Endothelial cell of umbilical vein (primary cell): ENCODE results near the gene URM1. TPM values are rescaled to one million over a fixed set of nuclear protein-coding genes. Genes with fewer than 3 reads are reported as not detected.

Experiments used
- BruUV-seq: library from RNA; stranded (reverse); fragments of 400-500 nt; replicated peaks from 2 replicates; lab custom pipeline; 2021; lab: Mats Ljungman, UMichigan
- CTCF ChIA-PET: fragments of 300-600, 350-600 bp; sonication (Branson Sonifier 250); formaldehyde crosslinking; loops from one replicate; lab custom pipeline; 2021; ENCODE audit warnings: antibody characterized with exemption, inconsistent platforms; lab: Charles Lee
- POLR2A ChIA-PET: fragments of 300-600, 350-600 bp; sonication (Branson Sonifier 250); formaldehyde crosslinking; loops from one replicate; lab custom pipeline; 2021; ENCODE audit warnings: antibody characterized with exemption, inconsistent platforms; lab: Charles Lee
- DNase-seq: peaks from one replicate; pipeline ENCODE4 v3.0.0-alpha.2; 2011; ENCODE audit warnings: low read depth, low spot score
- FAIRE-seq: peaks from 2 replicates; lab custom pipeline; 2011; peaks lifted over from hg19 to GRCh38; lab: Jason Lieb, UNC
- H2AFZ ChIP-seq: 2 replicates; pipeline ENCODE4 v1.6.0; 2012; ENCODE audit warnings: low read depth, low read length, control low read depth, inconsistent platforms
- H3K27ac ChIP-seq: 2 replicates; pipeline ENCODE4 v1.5.1; 2011; ENCODE audit warnings: low read depth, mild to moderate bottlenecking, control low read depth, low read length, moderate library complexity; ENCODE audit not compliant: insufficient read depth
- H3K27me3 ChIP-seq, 2 experiments: 2 replicates each; pipeline versions ENCODE4 v1.6.0 to v1.6.1; 2011; ENCODE audit warnings: low read length in 2 of 2, mixed read lengths in 1 of 2; ENCODE audit not compliant: control insufficient read depth in 2 of 2, insufficient read depth in 2 of 2
- H3K36me3 ChIP-seq, 2 experiments: 2 replicates in 1 of 2; 3 replicates in 1 of 2; pipeline ENCODE4 v1.5.1; 2011; ENCODE audit warnings: low read length in 2 of 2, mild to moderate bottlenecking in 1 of 2, moderate library complexity in 1 of 2; ENCODE audit not compliant: control insufficient read depth in 2 of 2, insufficient read depth in 2 of 2; ENCODE audit errors: extremely low read depth in 1 of 2
- H3K4me1 ChIP-seq: 3 replicates; pipeline ENCODE4 v1.5.1; 2011; ENCODE audit warnings: mild to moderate bottlenecking, low read length; ENCODE audit not compliant: control insufficient read depth, insufficient read depth; ENCODE audit errors: extremely low read depth
- H3K4me2 ChIP-seq: 2 replicates; pipeline ENCODE4 v1.6.1; 2011; ENCODE audit warnings: low read length, control low read depth, mixed read lengths; ENCODE audit not compliant: insufficient read depth
- H3K4me3 ChIP-seq, 3 experiments: fragments of 200-600 bp in 1 of 3; sonication (generic), shearing (Covaris generic) in 1 of 3; replicated peaks in 1 of 3; 2 replicates each; pipeline ENCODE4 v1.5.1; 2011 to 2016; ENCODE audit warnings: control low read depth in 3 of 3, low read length in 3 of 3, mild to moderate bottlenecking in 2 of 3, inconsistent platforms in 1 of 3, low read depth in 1 of 3, moderate library complexity in 1 of 3; ENCODE audit not compliant: insufficient read depth in 1 of 3
- H3K79me2 ChIP-seq: 2 replicates; pipeline ENCODE4 v1.6.0; 2012; ENCODE audit warnings: low read length, inconsistent platforms; ENCODE audit not compliant: control insufficient read depth, insufficient read depth
- H3K9ac ChIP-seq: replicated peaks from 2 replicates; pipeline ENCODE3; 2011; ENCODE audit warnings: low read length, control low read depth; ENCODE audit not compliant: insufficient read depth; ENCODE audit errors: extremely low read depth
- H3K9me1 ChIP-seq: replicated peaks from 3 replicates; pipeline ENCODE4 v1.6.0; 2011; ENCODE audit warnings: mild to moderate bottlenecking, low read length; ENCODE audit not compliant: control insufficient read depth, insufficient read depth; ENCODE audit errors: extremely low read depth
- H3K9me3 ChIP-seq: replicated peaks from 2 replicates; pipeline ENCODE4 v1.5.1; 2012; ENCODE audit warnings: low read length, inconsistent platforms; ENCODE audit not compliant: control insufficient read depth, insufficient read depth
- H4K20me1 ChIP-seq: replicated peaks from 2 replicates; pipeline ENCODE3; 2011; ENCODE audit warnings: mild to moderate bottlenecking, low read length; ENCODE audit not compliant: control insufficient read depth, insufficient read depth; ENCODE audit errors: extremely low read depth
- FOS ChIP-seq: IDR thresholded peaks from 2 replicates; pipeline ENCODE4 v1.6.1; 2011; ENCODE audit warnings: mild to moderate bottlenecking, low read length, moderate library complexity, borderline replicate concordance; ENCODE audit not compliant: insufficient read depth
- GATA2 ChIP-seq: IDR thresholded peaks from 2 replicates; pipeline ENCODE4 v1.7.0; 2011; ENCODE audit warnings: low read depth, mild to moderate bottlenecking, moderate library complexity, mixed read lengths, low read length; ENCODE audit not compliant: insufficient read length, insufficient read depth
- JUN ChIP-seq: IDR thresholded peaks from 2 replicates; pipeline ENCODE4 v1.6.1; 2011; ENCODE audit warnings: borderline replicate concordance, low read depth; ENCODE audit not compliant: insufficient read length, insufficient read depth
- MAX ChIP-seq: IDR thresholded peaks from 2 replicates; pipeline ENCODE4 v1.6.1; 2011; ENCODE audit not compliant: insufficient read depth, insufficient read length
- MYC ChIP-seq: IDR thresholded peaks from one replicate; pipeline ENCODE4 v1.6.1; 2011; ENCODE audit warnings: mild to moderate bottlenecking, low read depth, low read length
- POLR2A ChIP-seq: IDR thresholded peaks from 2 replicates; pipeline ENCODE4 v1.6.1; 2012; ENCODE audit warnings: low read depth, mild to moderate bottlenecking, control low read depth, low read length
- dilution Hi-C: fragments of 300-500 bp; cut with MboI; formaldehyde crosslinking; loops from one replicate; pipeline ENCODE4 v1.15.0; 2019; ENCODE audit warnings: low sequenced_read_pairs; ENCODE audit not compliant: extremely low pct_ligation_motif_present
- intact Hi-C: fragments of 100-400 bp; cut with micrococcal nuclease; formaldehyde crosslinking; loops from one replicate; pipeline ENCODE4 v1.10.0; 2022
- polyA plus RNA-seq, 4 experiments: library from polyadenylated mRNA; depleted of rRNA in 3 of 4; stranded (reverse) in 3 of 4; unstranded in 1 of 4; fragments of >200 nt; gene quantifications; 2 replicates each; pipeline versions ENCODE4 v1.2.1 to v1.2.3, GENCODE V29; 2011 to 2012; ENCODE audit warnings: missing spikeins in 1 of 4
- total RNA-seq: library from RNA; stranded (reverse); gene quantifications from 2 replicates; pipeline ENCODE4 v1.2.3, GENCODE V29; 2021

Gene URM1
- total and polyA plus RNA-seq, 2 donors (not counting 3 experiments of a cell fraction or from before 2014, with no cell fraction given) = 86.5 to 100 TPM

- CTCF ChIA-PET = interaction anchor here (1.6 to 2.7 kb wide), 2 partner anchors 20 to 49 kb away, joined by 4 to 12 read pairs; no protein-coding TSS in a partner anchor
- no TSS peak for BruUV-seq
These were observed 19.1 kb downstream of the URM1 start for GRCh38 chr9:128390150-128390812.

GRCh38 chr9:128390813-128391711 lies 19.9 kb downstream of the URM1 start:
- Histone ChIP-seq H4K20me1 (no peaks in the 10 kb centered on the region), H3K27me3 (no peaks in the 10 kb centered on the region), H3K9ac (no peak overlapping the region), H3K27ac (no peak overlapping the region), H3K4me1 (no peaks in the 10 kb centered on the region), H3K9me3 (no peaks in the 10 kb centered on the region), H3K4me3 (no peak overlapping the region), H2AFZ (no peak overlapping the region), H3K36me3 (peaks cover 4 to 23% of the 10 kb centered on the region in 2 experiments), H3K4me2 (no peak overlapping the region), H3K79me2 (no peaks in the 10 kb centered on the region), H3K9me1 (no peaks in the 10 kb centered on the region)
- ChIA-PET CTCF (interaction anchor here (2.7 kb wide), 1 partner anchor 20 kb away, joined by 12 read pairs; no protein-coding TSS in a partner anchor), POLR2A (no interaction called here)
- TF ChIP-seq MAX = no peak
- TF ChIP-seq JUN = no peak
- no peak for TF ChIP-seq POLR2A
- no peak for TF ChIP-seq FOS
- TF ChIP-seq GATA2 = no peak
- BruUV-seq = no TSS peak
- intact Hi-C loops = no loop called here
- no peak for FAIRE-seq
- dilution Hi-C loops = no loop called here
- no peak for DNase-seq

More at GRCh38 chr9:128390150-128390812, 19.1 kb downstream of the URM1 start:
- Histone ChIP-seq H3K27me3 (no peaks in the 10 kb centered on the region), H3K4me3 (no peak overlapping the region), H3K27ac (no peak overlapping the region), H3K4me1 (no peaks in the 10 kb centered on the region), H3K9ac (no peak overlapping the region), H4K20me1 (no peaks in the 10 kb centered on the region), H3K79me2 (no peaks in the 10 kb centered on the region), H3K36me3 (peaks cover 4 to 23% of the 10 kb centered on the region in 2 experiments), H3K9me1 (no peaks in the 10 kb centered on the region), H2AFZ (no peak overlapping the region), H3K4me2 (no peak overlapping the region), H3K9me3 (no peaks in the 10 kb centered on the region)
- POLR2A ChIA-PET = no interaction called here
- dilution Hi-C loops = no loop called here
- TF ChIP-seq MYC = no peak
- DNase-seq (no peak), FAIRE-seq (no peak)
- intact Hi-C loops = no loop called here
